ENCODE measurements around the gene MYF5.

The MYF5 gene

DNA sequence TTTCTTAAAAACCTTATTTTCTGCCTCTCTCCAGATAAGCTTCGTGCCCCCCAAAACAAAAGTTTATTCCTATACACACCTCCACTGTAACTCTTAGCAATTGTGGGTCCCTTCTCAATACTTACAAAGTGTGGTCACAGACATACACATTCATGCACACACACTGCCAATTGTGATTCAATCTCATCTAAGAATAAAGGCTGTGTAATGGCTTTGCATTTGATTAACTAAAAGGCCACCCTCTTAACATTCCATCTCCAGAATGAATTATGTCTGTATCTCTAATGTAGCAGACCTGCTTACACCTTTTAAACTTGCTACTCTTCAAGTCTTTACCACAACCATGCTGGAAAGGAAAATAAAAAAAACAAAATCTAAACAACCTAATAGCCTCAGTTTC is 49.5 kb downstream of the MYF5 start:
- DNase-seq (ENCODE audit: low read depth): no peak

DNA sequence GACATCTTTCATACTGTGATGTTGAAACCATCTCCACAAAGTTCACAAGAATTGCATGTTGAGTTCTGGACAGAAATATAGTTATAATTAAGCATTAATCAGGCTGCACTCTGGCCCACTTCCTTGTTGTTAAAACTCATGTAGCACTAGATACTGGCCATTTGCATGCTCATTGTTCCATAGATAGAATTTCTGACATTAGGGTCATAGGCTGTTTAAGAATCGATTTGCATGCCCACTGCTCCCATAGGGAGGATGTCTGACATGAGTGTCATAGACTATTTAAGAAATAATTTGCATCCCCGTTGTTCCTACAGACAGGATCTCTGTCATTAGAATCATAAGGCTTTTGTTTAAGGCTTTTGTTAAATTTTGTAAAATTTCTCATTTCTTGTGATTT is 50.2 kb downstream of the MYF5 start:
- no peak for DNase-seq (ENCODE audit: low read depth)
